HG03521 (cell line): ENCODE data around the gene CENPH.
"Not testable (repeated sequence)": the region's sequence is repeated elsewhere in the genome, so short reads cannot be mapped to it uniquely, and the experiment has no call there.

Experiments
- ATAC-seq: cut with Tn5 transposase; IDR thresholded peaks from one replicate; pipeline ENCODE4 v1.9.1; 2021; ENCODE audit warnings: mild to moderate bottlenecking, moderate library complexity; ENCODE audit not compliant: unreplicated experiment

The CENPH gene

DNA sequence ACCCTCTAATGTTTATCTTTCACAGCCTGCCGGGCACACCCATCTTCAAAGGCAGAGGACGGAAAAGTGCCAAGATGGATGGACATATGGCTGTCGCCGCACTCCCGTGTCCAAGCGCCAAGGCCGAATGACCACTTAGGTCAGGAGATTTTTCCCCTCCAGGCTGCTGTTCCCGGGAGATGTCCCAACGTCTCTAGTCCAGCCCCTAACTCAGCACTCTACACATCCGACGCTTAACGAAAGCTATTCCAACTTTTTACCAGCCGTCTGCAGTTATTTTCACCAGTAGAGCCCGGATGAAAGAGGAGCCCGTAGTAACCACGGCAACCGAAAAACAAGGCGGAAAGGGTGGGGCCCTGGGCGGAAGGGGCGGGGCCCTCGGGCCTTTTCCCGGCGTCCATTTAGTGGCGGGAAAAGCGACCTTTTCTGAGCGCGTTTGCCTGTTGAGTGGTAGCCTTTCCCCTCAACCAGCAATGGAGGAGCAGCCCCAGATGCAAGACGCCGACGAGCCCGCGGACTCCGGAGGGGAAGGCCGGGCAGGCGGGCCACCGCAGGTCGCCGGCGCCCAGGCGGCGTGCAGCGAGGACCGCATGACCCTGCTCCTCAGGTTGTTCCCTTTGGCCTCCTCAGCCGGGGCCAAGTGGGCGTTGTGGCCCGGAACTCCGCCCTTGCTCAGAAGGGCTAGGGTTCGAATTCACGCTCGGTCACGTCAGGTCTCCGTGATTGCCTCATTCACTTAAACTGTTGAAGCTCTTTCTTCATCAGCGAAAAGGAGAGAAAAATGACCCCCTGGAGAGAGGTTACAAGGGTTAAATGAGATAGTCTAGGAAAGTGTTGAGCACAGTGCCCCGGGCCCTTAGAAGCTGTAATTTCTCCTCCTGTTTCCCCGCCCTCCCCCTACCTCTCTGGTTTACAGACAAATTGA, at the start of gene CENPH:
CENPH (plus strand) TSS at position 422 of the 925 bp plus-strand sequence; CDS start at position 474, 52 bp downstream.
- peak; percentile 86 for ATAC-seq

GRCh38 chr5:69140239-69140638, 49.1 kb upstream of the CENPH start:
- not testable (repeated sequence) for ATAC-seq

GRCh38 chr5:69140827-69141226, 48.6 kb upstream of the CENPH start:
- ATAC-seq = no peak

GRCh38 chr5:69148576-69148975, 40.8 kb upstream of the CENPH start:
- not testable (repeated sequence) for ATAC-seq

DNA sequence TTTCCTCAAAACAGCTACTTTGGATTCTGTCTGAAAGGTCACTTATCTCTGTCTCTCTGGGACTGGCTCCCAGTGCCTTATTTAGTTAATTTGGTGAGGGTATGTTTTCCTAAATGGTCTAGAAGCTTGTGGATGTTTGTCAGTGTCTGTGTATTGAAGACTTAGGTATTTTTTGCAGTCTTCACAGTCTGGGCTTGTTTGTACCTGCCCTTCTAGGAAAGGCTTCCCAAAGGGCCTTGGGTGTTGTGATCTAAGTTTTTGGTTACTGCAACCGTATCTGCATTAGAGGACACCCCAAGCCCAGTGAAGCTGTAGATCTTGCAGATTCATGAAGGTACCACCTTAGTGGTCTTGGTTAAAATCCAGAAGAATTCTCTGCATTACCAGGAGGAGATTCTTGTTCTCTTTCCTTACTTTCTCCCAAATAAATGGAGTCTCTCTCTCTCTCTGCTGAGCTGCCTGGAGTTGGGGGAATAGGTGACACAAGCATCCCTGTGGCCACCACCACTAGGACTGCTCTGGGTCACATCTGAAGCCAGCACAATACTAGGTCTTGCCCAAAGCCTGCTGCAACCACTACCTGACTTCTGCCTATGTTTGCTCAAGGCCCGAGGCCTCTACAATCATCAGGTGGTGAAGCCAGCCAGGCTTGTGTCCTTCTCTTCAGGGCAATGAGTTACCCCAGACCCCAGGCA, 40.3 kb upstream of the CENPH start:
- no peak for ATAC-seq

DNA sequence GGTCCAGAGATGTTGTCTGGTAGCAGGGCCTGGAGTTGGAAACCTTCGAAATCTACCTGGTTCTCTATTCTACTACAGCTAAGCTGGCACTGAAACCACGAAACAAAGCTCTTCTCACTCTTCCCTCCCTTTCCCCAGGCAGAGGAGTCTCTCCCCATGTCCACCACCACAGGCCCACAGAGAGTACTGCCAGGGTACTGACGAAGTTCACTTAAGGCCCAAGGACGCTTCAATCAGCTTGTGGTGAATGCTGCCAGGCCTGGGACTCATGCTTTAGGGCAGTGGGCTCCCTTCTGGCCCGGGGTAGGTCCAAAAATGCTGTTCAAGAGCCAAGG, 39.7 kb upstream of the CENPH start:
- ATAC-seq = no peak

DNA sequence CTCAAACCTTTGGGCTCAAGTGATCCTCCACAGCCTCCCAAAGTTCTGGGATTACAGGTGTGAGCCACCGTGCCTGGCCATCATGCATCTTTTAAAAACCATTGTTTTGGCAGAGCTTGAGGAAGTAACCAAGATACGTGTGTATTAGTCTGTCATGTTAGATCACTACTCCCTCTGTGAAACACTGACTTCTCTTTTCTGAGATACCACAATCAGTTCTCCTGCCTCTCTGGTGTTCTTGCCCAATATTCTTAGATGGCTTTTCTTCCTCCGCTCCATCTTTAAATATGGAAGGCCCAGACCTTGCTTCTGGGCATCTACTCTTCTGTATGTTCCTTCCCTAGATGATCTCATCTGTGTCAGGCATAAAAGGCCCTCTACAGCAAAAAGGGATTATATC, 36.7 kb upstream of the CENPH start:
- no peak for ATAC-seq

DNA sequence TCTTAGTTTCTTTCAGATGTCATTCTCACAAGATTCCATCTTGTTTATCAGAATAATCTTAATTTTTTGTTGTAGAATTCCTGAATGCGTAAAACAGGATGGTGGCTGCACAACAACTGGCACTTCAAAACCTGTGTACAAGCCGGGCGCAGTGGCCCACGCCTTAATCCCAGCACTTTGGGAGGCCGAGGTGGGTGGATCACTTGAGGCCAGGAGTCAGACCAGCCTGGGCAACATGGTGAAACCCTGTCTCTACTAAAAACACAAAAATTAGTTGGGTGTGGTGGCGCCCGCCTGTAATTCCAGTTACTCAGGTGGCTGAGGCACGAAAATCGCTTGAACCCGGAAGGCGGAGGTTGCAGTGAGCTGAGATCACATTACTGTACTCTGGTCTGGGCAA, 32.9 kb upstream of the CENPH start:
- ATAC-seq = no peak

DNA sequence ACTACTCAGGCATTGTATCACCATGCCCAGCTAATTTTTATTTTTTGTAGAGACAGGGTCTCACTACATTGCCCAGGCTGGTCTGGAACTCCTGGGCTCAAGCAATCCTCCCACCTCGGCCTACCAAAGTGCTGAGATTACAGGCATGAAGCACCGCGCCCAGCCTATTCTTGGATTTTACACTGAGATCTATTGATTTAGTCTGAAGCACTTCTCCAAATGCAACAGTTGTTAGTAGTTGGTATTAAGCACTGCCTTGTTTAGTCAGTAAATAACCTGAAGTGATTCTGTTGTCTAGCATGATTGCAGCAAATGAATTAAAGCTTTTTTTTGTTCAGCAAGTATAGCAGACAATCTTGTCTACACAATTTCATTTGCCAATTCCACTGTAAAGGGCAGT, 31.3 kb upstream of the CENPH start:
- ATAC-seq = no peak

- no peak for ATAC-seq
Measured at GRCh38 chr5:69160651-69161050, 28.7 kb upstream of the CENPH start.

DNA sequence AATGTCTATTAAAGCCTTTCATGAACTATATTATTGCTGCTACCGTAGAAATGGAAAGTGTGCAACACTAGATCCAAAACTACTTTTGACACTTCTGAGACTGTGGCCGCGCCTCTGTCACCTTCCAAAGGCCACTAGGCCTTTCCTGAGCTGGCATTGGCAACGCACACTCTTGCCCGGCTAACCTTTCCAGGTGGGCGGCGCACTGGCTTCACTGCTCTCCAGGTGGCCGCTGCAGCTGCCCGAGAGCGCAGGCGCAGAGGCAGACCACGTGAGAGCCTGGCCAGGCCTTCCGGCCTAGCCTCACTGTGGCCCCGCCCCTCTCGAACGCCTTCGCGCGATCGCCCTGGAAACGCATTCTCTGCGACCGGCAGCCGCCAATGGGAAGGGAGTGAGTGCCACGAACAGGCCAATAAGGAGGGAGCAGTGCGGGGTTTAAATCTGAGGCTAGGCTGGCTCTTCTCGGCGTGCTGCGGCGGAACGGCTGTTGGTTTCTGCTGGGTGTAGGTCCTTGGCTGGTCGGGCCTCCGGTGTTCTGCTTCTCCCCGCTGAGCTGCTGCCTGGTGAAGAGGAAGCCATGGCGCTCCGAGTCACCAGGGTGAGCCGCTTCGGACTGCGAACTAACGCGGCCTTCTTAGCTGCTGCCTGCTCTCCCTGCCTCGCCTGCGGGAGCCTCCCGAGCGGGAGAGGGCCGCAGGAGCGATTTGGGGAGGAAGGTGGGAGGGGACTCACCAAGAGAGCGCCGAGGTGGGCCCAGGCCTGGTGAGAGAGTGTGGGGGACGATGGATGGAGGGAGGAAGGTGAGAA, 22.5 kb upstream of the CENPH start, which contains the start of gene CCNB1:
CCNB1 (plus strand) TSS at position 465 of the 807 bp plus-strand sequence; CDS start at position 578, 113 bp downstream.
- peak; percentile 98 for ATAC-seq

DNA sequence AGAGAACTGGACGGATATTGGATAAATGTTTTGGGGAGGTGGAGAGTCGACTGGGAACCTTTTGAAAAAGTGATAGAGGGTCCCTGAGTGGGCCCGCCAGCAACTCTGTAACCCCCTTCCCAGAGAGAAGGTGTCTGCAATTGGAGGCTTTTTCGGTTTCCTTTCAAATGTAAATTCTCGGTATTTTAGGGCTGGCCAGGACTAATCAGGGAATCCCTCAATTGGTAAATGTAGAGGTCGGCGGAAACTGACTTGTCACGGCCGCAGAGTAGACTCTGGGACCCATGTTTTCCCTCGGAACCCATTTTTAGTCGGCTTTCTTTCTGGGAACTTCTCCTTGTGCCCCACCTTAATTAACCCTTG, 21.9 kb upstream of the CENPH start:
- no peak for ATAC-seq

DNA sequence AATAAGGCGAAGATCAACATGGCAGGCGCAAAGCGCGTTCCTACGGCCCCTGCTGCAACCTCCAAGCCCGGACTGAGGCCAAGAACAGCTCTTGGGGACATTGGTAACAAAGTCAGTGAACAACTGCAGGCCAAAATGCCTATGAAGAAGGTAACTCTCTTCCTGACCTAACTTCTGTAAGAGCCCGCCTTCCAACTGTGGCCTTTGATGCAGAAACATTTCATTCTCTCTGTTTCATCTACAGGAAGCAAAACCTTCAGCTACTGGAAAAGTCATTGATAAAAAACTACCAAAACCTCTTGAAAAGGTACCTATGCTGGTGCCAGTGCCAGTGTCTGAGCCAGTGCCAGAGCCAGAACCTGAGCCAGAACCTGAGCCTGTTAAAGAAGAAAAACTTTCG, 21.5 kb upstream of the CENPH start:
- no peak for ATAC-seq

GRCh38 chr5:69170495-69170894, 18.9 kb upstream of the CENPH start:
- ATAC-seq = no peak

DNA sequence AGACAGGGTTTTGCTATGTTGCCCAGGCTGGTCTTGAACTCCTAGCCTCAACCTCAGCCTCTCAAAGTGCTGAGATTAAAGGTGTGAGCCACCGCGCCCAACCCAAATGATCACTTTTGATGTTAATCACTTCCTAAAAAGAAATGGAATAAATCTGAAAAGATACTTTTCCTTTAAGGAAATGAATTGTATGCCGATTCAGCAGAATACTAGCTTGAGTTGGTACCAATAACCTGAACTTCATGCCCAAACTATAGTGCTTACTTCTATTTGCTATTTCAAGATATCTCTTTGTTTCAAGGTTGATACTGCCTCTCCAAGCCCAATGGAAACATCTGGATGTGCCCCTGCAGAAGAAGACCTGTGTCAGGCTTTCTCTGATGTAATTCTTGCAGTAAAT, 18.4 kb upstream of the CENPH start:
- no peak for ATAC-seq

DNA sequence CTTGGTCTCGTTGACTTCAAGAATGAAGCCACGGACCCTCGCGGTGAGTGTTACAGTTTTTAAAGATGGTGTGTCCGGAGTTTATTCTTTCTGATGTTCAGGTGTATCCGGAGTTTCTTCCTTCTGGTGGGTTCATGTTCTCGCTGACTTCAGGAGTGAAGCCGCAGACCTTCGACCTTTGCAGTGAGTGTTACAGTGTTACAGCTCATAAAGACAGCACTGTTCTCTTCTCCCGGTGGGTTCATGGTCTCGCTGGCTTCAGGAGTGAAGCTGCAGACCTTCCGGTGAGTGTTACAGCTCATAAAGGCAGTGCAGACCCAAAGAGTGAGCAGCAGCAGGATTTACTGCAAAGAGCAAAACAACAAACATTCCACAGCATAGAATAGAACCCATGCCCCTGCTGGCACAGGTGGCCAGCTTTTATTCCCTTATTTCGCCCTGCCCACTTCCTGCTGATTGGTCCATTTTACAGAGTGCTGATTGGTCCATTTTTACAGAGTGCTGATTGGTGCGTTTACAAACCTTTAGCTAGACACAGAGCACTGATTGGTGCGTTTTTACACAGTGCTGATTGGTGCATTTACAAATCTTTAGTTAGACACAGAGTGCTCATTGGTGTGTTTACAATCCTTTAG, 7.6 kb upstream of the CENPH start:
- ATAC-seq = not testable (repeated sequence)

GRCh38 chr5:69184621-69185020, 4.8 kb upstream of the CENPH start:
- no peak for ATAC-seq

DNA sequence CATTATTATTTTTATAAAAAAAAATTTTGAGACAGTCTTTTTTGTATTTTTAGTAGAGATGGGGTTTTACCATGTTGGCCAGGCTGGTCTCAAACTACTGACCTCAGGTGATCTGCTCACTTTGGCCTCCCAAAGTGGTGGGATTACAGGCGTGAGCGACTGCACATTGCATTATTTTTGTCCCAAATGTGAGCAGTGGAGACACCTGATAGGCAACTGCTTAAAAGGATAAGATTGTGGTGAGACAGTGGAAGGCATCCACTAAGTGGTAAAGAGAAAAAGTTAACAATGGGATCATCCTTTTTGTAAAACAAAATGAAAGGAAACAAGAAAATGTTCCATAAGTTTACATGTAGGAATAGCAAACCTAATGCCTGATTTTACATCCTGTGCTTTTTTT, 2.0 kb upstream of the CENPH start:
- ATAC-seq = no peak

- no peak for ATAC-seq
Measured at GRCh38 chr5:69188811-69189161, 597 bp upstream of the CENPH start.

GRCh38 chr5:69202497-69202896, 13.1 kb downstream of the CENPH start:
- ATAC-seq = no peak
